IPS-11a (cell line): ENCODE measurements around the gene ACE.
A peak's percentile ranks its signal among the peaks of the same experiment; 100 is the strongest.

Source experiments
- H3K4me3 ChIP-seq: one replicate; pipeline ENCODE4 v1.5.1; 2013; ENCODE audit warnings: low read depth, low read length, control low read depth

ACE gene

DNA sequence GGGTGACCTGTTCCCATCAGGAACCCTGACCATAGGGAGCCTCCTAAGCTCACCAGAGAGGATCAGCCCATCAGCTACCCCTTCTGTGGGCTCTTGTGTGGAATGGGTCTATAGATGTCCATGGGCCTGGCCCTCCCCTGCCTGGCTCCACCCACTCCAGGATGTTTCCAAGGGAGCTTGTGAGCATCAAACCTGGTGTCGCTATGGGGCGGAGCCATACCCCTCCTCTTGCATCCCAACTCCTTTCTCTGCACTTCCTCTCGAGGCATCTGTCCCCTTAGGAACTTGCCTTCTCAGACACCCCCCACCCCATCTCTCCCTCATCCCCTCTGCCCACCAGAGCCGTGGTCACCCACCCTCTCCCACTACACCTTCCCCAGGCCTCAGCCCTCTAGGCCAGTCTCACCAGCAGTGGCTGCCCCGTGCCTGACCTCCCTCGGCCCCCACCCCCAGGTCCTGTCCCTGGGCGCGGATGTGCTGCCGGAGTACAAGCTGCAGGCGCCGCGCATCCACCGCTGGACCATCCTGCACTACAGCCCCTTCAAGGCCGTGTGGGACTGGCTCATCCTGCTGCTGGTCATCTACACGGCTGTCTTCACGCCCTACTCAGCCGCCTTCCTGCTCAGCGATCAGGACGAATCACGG lies 56.7 kb downstream of the ACE start:
- H3K4me3 ChIP-seq: no peak overlapping the region

DNA sequence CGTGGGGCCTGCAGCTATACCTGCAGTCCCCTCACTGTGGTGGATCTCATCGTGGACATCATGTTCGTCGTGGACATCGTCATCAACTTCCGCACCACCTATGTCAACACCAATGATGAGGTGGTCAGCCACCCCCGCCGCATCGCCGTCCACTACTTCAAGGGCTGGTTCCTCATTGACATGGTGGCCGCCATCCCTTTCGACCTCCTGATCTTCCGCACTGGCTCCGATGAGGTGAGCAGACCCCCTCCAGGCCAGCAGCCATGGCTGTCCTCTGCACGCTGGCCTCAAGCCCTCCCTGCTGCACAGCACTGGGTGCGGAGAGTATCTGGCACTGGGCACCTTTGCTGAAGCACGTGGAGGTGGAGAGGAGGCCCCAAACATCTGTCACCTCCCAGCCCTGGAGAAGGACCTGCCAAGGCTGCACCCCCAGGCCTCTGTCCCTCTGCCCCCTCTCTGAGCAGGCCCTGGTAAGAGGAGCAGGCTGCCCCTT lies 57.3 kb downstream of the ACE start:
- H3K4me3 ChIP-seq: no peak overlapping the region

DNA sequence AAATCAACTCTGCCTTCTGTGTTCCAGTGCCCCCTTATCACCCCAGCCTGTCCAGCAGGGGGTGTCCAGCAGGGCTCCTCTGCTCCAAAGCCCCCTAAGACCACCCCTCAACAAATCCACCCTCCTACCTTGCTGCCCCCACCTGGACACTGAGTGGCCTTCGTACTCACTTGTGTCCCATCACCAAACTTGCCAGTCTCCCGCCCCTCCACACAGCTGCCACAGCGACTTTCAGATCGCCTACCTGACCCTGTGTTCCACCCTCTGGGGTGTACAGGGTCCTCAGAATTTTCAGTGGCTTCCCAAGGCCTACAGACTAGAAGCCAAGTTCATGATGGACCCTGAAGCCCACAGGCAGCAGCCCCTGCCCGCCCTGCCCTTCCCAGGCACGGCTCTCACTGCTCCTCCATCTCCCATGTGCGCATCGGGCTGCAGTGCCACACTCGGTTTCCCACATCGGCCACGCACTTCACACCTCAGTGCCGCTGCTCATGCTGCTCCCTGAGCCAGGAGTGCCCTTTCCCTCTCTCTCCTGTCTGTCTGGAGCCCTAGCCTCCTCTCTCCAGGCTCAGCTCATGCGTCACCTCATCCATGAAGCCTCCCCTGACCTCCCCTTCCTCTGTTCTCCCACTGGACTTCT lies 58.1 kb downstream of the ACE start:
- H3K4me3 ChIP-seq: no peak overlapping the region

DNA sequence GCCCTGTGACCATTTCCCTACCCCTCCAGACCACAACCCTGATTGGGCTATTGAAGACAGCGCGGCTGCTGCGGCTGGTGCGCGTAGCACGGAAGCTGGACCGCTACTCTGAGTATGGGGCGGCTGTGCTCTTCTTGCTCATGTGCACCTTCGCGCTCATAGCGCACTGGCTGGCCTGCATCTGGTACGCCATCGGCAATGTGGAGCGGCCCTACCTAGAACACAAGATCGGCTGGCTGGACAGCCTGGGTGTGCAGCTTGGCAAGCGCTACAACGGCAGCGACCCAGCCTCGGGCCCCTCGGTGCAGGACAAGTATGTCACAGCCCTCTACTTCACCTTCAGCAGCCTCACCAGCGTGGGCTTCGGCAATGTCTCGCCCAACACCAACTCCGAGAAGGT lies 58.8 kb downstream of the ACE start:
- H3K4me3 ChIP-seq: no peak overlapping the region

DNA sequence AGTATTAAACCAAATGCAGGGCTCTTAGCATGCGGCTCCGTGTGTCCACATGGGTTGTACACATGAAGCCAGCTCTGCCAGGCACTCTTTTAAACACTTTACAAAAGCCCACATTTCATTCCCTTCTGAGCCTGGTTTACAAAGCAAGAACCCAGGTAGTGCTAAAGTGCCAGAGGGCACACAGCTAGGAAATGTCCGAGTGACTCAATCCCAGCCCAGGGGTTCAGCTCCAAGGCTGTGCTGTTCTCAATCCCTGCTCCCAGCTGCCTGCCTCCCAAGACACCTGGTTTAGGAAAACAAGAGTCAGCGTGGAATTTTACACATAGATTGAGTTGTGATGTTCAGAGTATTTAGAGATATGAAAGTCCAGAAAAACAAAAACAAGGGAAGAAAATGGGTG lies 60.1 kb downstream of the ACE start:
- H3K4me3 ChIP-seq: no peak overlapping the region

DNA sequence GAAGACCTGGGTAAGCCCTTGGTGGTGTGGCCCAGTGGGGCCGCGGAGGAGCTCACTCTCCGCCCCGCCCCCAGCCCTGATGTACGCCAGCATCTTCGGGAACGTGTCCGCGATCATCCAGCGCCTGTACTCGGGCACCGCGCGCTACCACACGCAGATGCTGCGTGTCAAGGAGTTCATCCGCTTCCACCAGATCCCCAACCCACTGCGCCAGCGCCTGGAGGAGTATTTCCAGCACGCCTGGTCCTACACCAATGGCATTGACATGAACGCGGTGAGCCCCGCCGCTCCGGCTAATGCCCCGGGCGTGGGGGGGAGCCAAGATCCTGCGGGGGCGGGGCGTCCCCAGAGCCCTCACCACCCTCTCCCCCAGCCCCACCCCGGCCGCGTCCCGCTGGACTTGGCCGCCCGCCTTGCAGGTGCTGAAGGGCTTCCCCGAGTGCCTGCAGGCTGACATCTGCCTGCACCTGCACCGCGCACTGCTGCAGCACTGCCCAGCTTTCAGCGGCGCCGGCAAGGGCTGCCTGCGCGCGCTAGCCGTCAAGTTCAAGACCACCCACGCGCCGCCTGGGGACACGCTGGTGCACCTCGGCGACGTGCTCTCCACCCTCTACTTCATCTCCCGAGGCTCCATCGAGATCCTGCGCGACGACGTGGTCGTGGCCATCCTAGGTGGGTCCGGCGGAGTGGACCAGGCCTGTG lies 61.3 kb downstream of the ACE start:
- H3K4me3 ChIP-seq: peak overlapping the region; percentile 8

DNA sequence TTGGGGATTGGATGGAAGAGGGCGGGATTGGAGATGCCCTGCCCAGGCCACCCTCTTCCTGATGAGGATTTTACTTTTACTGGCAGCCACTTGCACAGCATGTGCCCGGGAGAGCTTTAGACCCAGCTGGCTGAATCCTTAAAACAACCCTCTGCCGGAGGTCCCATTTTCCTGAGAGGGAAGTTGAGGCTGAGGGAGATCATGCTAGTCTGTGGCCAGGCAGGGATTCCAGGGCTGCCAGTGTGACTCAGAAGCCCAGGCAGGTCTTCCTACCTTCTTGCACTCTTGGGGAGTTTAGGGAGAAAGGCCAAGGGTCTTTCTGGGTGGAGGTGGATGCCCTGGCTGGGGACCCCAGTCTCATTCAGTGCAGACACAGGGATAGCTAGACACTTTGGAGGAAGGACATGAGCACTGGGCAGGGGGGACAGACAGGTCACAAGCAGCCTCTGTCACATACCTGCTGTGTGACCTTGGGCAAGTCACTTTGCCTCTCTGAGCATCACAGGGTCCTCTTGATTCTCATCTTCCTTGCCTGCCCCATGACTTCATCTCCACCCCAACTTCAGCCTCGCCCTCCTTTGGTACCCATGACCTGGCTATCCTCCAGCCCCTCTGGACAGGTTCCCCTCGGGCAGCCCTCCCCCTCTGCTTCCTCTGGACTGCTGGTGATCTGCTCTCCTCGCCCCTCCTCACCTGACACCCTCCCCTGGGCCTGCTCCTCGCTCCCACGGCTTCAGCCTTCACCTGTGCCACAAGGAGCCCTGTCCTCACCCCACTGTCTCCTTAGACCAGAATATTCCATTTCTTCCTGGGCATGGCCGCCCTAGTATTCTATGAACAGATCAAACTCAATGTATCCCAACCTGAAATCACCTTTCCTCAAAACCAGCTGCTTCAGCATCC lies 62.1 kb downstream of the ACE start:
- H3K4me3 ChIP-seq: no peak overlapping the region

DNA sequence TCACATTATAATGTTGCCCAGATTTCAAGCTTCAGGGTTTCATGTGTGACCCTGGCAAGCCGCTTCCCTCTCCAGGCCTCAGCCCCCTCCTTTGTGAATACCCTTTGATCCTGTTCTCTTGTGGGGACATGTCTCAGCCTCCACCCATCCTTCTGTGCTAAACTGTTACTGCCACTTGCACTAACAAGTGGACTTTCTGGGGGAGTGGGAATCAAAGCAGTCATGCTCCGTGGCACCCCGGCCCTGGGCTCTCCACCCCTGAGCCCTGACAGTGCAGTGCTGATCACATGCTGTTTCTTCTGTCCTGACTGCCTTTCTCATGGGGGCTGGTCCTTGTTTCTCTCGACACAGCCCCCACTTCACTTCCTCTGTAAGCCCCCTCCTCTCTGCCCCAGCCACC lies 63.7 kb downstream of the ACE start:
- no peak overlapping the region for H3K4me3 ChIP-seq

DNA sequence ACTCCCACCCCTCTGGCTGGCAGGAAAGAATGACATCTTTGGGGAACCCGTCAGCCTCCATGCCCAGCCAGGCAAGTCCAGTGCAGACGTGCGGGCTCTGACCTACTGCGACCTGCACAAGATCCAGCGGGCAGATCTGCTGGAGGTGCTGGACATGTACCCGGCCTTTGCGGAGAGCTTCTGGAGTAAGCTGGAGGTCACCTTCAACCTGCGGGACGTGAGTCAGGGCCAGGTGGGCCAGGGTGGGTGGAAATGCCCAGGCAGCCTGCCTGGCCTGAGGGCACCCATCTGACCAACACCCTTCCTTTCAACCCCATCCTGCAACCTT lies 65.3 kb downstream of the ACE start:
- no peak overlapping the region for H3K4me3 ChIP-seq

DNA sequence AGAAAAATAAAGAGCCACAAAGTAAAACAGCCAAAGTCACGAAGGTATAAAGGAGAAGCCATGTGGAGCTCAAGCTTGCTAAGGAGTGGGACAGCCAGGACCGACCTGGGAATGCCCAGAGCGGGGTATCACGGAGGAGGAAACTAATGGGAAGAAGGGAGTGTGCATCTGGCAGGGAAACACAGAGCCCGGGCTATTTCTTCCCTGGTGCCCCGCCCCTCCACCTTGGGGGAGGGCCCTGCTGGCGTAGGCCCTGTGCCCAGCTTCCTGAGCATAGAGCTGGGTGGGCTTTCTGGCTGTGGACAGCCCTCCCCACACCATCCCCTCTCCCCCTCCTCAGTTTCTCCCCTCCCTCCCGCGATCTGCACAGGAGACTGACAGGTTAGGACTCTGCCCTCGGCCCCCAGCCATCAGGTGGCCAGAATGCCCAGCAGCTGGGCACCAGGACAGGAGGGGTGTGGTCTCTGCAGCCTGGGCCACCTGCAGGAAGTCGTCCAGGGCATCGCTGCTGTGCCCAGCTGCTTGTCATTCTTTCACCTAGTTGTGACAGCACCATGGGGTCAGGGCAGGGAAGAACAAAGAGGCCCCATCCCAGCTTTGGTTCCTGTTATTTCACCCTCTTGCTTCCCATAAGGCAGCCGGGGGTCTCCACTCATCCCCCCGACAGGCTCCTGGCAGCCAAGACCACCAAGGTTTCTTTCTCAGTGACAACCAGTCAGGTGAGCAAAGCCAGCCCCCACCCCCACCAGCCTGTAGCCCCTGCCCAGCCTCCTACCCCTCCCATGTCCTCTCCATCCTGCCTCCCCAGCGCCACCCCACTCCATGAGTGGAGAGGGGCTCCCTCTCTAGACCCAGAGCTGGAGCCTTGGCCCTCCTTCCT lies 66.3 kb downstream of the ACE start:
- H3K4me3 ChIP-seq: no peak overlapping the region

DNA sequence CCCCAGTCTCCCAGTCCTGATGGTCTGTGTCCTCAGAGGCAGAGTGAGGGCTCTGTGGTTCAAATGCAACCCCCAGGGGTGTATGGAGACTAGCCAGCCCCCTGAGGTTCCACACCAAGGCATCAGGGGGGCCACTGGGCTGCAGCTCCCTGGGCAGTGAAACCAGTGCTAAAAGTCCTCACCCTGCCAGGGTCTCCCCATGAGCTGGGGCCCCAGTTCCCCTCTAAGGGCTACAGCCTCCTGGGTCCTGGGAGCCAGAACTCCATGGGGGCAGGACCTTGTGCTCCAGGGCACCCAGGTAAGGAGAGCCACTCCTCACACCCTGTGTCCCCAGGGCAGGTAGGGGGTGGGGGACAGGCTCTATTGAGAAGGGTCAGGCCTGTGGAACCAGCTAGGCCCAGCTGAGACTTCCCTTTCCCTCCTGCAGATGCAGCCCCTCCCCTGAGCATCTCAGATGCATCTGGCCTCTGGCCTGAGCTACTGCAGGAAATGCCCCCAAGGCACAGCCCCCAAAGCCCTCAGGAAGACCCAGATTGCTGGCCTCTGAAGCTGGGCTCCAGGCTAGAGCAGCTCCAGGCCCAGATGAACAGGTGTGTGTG lies 67.1 kb downstream of the ACE start:
- H3K4me3 ChIP-seq: no peak overlapping the region

DNA sequence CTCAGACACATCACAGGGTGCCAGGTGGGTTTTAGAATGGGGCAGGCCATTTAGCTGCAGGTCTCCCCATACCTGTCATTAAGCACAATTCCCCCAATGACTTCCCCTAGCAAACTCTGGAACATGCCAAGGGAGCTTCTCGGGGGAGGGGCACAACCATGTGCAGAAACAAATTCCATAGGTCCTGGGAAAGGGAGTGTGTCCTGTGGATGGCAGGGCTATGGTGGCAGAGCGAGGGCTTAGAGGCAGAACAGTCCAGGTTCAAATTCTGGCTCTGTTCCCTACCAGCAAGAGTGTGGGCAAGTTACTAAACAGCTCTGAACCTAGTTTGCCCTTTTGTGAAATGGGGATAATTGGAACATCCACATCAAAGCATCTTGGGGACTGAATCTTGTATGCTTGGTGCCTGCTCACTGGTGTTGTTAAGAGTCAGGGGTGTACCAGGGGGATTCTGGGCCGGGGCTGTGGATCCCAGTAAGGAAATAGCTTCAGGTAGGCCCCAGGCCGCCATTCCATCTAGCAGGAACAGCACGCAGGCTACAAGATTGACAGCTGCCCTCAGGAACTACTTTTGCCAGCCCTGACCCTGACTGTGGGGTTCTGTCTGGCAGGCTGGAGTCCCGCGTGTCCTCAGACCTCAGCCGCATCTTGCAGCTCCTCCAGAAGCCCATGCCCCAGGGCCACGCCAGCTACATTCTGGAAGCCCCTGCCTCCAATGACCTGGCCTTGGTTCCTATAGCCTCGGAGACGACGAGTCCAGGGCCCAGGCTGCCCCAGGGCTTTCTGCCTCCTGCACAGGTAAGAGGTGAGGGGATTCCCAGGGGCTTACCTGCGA lies 67.8 kb downstream of the ACE start:
- H3K4me3 ChIP-seq: no peak overlapping the region

DNA sequence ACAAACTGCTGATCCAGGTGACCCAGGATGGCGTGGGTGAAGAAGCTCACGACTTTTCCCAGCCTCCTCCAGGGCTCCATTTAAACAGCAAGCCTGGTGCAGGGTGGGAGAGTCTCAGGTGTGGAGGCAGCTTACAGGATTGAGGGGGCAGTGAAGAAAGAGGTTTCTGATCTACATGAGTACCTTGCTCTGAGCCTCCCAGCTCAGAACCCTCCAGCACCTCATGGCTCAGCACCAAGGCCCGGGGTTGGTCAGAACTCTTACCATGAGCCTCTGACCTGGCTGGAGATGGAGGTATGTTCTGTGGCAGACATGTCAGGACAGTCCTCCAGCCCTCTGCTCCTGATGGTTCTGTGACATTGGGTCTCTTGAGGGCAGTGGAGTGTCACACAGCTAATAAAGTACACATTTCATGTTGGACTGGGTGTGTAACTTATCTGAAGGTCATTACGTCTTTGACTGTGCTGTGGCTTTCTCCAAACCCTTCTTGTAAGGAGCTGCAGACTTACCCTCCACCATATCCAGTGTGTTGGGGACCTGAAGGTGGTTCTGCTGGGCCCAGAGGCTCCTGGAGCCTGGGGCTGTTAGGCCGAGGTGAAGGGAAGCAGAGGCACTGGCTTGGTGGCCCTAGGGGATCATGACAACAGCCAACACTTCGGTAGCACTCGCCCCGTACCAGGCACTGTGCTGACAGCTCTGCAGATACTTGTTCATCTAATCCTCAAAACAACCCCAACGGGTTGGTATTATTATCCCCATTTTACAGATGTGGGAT lies 69.6 kb downstream of the ACE start:
- no peak overlapping the region for H3K4me3 ChIP-seq

DNA sequence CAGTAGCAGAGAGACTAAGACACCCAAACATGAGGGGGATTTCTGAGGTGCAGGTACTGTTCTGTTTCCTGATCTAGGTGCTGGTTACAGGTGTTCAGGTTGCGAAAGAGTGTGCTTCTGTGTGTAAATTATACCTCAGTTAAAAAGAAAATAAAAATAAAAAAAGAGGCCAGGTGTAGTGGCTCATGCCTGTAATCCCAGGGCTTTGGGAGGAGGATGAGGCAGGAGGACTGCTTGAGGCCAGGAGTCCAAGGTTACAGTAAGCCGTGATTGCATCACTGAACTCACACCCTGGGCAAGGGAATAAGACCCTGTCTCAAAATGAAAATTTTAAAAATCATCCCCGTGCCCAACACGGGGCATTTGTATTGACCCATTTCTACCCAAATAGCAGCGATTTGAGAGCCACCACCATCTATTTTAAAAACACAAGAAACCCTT lies 70.2 kb downstream of the ACE start:
- H3K4me3 ChIP-seq: no peak overlapping the region
